Measurements from ENCODE around the gene SLC26A4.

DNA sequence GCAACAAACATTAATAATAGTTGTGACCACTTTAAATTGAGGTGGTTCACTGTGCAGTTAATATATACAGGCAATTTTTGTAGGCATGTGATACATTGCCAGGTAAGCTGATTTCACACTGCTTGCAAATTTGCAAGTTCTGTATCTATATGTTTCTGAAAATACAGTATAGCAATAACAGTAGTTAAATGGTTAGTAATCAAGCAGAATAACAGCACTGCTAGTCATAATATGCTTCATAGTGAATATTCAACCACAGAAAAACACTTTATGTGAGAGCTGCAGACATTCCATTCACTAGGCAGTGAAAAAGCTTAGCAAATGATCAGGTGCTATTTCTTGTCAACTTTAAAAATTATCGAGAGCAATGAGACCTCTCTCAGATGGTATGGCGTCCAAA is 28.9 kb downstream of the SLC26A4 start:
- TF ChIP-seq, protein P1, sequence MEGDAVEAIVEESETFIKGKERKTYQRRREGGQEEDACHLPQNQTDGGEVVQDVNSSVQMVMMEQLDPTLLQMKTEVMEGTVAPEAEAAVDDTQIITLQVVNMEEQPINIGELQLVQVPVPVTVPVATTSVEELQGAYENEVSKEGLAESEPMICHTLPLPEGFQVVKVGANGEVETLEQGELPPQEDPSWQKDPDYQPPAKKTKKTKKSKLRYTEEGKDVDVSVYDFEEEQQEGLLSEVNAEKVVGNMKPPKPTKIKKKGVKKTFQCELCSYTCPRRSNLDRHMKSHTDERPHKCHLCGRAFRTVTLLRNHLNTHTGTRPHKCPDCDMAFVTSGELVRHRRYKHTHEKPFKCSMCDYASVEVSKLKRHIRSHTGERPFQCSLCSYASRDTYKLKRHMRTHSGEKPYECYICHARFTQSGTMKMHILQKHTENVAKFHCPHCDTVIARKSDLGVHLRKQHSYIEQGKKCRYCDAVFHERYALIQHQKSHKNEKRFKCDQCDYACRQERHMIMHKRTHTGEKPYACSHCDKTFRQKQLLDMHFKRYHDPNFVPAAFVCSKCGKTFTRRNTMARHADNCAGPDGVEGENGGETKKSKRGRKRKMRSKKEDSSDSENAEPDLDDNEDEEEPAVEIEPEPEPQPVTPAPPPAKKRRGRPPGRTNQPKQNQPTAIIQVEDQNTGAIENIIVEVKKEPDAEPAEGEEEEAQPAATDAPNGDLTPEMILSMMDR (IDR thresholded peaks at IDR 0.05), result no peak
- TF ChIP-seq POLR2A (IDR thresholded peaks at IDR 0.05), result no peak
